ENCODE results near the gene ROR1.

Gene ROR1

DNA sequence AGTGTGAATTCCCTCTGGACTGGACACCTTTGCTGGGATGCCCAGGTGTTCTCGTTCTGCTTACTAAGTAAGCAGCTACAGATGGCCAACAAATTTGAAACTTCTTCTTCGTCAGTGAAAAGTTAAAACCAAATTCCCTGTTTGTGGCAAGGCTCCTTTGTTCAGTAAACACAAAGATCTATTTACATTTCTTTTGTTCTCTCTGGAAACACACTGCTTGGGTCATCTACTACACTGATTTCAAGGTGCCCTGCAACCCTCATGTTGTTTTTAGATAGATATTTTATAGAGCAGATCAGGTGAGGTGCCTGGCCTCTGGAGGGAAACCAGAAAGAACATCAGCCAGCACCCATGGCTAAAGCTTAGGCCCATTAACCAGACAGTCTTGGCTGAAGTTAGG, 272.4 kb downstream of the ROR1 start:
- Histone ChIP-seq H3K4me2 (ENCODE audit: insufficient read depth, low read length) (no peak overlapping the region), H3K9me3 (ENCODE audit: insufficient read depth, low read length, severe bottlenecking) (no peaks in the 10 kb centered on the region), H3K27me3 (ENCODE audit: insufficient read depth, low read length, poor library complexity) (no peaks in the 10 kb centered on the region), H3K27ac (ENCODE audit: low read length) (no peak overlapping the region), H3K79me2 (ENCODE audit: insufficient read depth, low read length) (no peaks in the 10 kb centered on the region), H3K9ac (ENCODE audit: low read depth, low read length) (no peak overlapping the region), H4K20me1 (ENCODE audit: insufficient read depth, low read length) (no peaks in the 10 kb centered on the region), H2AFZ (ENCODE audit: low read depth, low read length) (no peak overlapping the region), H3K4me3 (ENCODE audit: low read depth in 1 of 2, low read length in 2 of 2) (no peak overlapping the region), H3K4me1 (ENCODE audit: insufficient read depth, low read length) (no peaks in the 10 kb centered on the region), H3K36me3 (ENCODE audit: insufficient read depth, low read length) (no peaks in the 10 kb centered on the region)
- ATAC-seq (ENCODE audit: insufficient read depth, low read depth) (no peak), DNase-seq (no peak)
- no peak for TF ChIP-seq EZH2 (IDR thresholded peaks at IDR 0.05; ENCODE audit: borderline replicate concordance, low read depth, low read length, severe bottlenecking)
- TF ChIP-seq, protein P1, sequence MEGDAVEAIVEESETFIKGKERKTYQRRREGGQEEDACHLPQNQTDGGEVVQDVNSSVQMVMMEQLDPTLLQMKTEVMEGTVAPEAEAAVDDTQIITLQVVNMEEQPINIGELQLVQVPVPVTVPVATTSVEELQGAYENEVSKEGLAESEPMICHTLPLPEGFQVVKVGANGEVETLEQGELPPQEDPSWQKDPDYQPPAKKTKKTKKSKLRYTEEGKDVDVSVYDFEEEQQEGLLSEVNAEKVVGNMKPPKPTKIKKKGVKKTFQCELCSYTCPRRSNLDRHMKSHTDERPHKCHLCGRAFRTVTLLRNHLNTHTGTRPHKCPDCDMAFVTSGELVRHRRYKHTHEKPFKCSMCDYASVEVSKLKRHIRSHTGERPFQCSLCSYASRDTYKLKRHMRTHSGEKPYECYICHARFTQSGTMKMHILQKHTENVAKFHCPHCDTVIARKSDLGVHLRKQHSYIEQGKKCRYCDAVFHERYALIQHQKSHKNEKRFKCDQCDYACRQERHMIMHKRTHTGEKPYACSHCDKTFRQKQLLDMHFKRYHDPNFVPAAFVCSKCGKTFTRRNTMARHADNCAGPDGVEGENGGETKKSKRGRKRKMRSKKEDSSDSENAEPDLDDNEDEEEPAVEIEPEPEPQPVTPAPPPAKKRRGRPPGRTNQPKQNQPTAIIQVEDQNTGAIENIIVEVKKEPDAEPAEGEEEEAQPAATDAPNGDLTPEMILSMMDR (IDR thresholded peaks at IDR 0.05; ENCODE audit: borderline replicate concordance, extremely low read depth, low read length, poor library complexity, severe bottlenecking), result no peak

DNA sequence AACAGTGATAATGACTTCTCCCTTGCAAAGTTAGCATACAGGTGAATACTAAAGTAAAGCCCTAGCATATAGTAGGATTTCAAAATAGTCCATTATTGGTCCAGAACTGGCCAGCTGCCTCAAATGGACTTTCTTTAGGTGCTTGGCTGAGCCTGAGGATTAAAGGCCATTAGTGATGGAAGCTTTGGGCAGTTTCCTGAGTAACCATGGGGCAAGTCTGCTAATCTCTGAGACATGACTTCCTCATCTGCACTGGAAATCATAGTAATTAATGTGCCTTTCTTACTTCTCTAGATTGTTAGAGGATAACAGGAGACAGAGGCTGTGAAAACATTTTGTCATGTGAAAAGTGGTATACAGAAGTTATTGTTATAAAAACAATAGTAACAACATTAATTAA, 273.1 kb downstream of the ROR1 start:
- no peak overlapping the region for H3K4me3 ChIP-seq (ENCODE audit: low read depth in 1 of 2, low read length in 2 of 2)
- no peak overlapping the region for H2AFZ ChIP-seq (ENCODE audit: low read depth, low read length)
- no peaks in the 10 kb centered on the region for H4K20me1 ChIP-seq (ENCODE audit: insufficient read depth, low read length)
- no peak for TF ChIP-seq EZH2 (IDR thresholded peaks at IDR 0.05; ENCODE audit: borderline replicate concordance, low read depth, low read length, severe bottlenecking)
- TF ChIP-seq, protein P1 (IDR thresholded peaks at IDR 0.05; ENCODE audit: borderline replicate concordance, extremely low read depth, low read length, poor library complexity, severe bottlenecking), result no peak
- no peaks in the 10 kb centered on the region for H3K79me2 ChIP-seq (ENCODE audit: insufficient read depth, low read length)
- no peak overlapping the region for H3K9ac ChIP-seq (ENCODE audit: low read depth, low read length)
- no peaks in the 10 kb centered on the region for H3K9me3 ChIP-seq (ENCODE audit: insufficient read depth, low read length, severe bottlenecking)
- DNase-seq (no peak), ATAC-seq (ENCODE audit: insufficient read depth, low read depth) (no peak)
- H3K27me3 ChIP-seq (ENCODE audit: insufficient read depth, low read length, poor library complexity), result no peaks in the 10 kb centered on the region
- no peaks in the 10 kb centered on the region for H3K36me3 ChIP-seq (ENCODE audit: insufficient read depth, low read length)
- H3K4me2 ChIP-seq (ENCODE audit: insufficient read depth, low read length), result no peak overlapping the region
- no peaks in the 10 kb centered on the region for H3K4me1 ChIP-seq (ENCODE audit: insufficient read depth, low read length)
- H3K27ac ChIP-seq (ENCODE audit: low read length), result no peak overlapping the region

DNA sequence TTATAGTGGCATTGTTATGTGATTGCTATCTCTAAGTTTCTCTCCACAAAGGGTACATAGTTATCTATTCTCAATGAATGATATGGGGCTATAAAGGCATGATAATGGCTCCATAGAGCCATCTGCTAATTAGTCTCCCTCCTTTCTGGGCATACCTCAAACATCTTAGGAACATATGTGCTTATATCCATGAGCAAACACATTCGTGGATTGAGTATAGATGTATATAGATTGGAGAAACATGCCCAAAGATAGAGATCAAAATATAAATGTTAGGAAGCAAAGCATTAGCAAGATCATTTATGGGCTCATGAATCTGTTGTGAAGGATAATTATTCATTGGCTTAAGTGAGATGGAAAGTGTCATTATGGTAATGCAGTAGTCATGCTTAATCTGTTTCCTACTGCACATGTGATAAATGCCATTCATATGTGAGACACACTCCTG, 273.8 kb downstream of the ROR1 start:
- H3K36me3 ChIP-seq (ENCODE audit: insufficient read depth, low read length), result no peaks in the 10 kb centered on the region
- no peak overlapping the region for H3K27ac ChIP-seq (ENCODE audit: low read length)
- H3K4me1 ChIP-seq (ENCODE audit: insufficient read depth, low read length), result no peaks in the 10 kb centered on the region
- no peak overlapping the region for H3K4me3 ChIP-seq (ENCODE audit: low read depth in 1 of 2, low read length in 2 of 2)
- no peaks in the 10 kb centered on the region for H3K27me3 ChIP-seq (ENCODE audit: insufficient read depth, low read length, poor library complexity)
- no peak overlapping the region for H3K4me2 ChIP-seq (ENCODE audit: insufficient read depth, low read length)
- TF ChIP-seq EZH2 (IDR thresholded peaks at IDR 0.05; ENCODE audit: borderline replicate concordance, low read depth, low read length, severe bottlenecking), result no peak
- TF ChIP-seq, protein P1 (IDR thresholded peaks at IDR 0.05; ENCODE audit: borderline replicate concordance, extremely low read depth, low read length, poor library complexity, severe bottlenecking), result no peak
- ATAC-seq (ENCODE audit: insufficient read depth, low read depth) (no peak), DNase-seq (no peak)
- H2AFZ ChIP-seq (ENCODE audit: low read depth, low read length), result no peak overlapping the region
- no peaks in the 10 kb centered on the region for H3K9me3 ChIP-seq (ENCODE audit: insufficient read depth, low read length, severe bottlenecking)
- H3K79me2 ChIP-seq (ENCODE audit: insufficient read depth, low read length), result no peaks in the 10 kb centered on the region
- H3K9ac ChIP-seq (ENCODE audit: low read depth, low read length), result no peak overlapping the region
- H4K20me1 ChIP-seq (ENCODE audit: insufficient read depth, low read length), result no peaks in the 10 kb centered on the region
